Skeletal muscle satellite cell (primary cell): ENCODE measurements around the gene ZNF428. TPM values are rescaled to one million over a fixed set of nuclear protein-coding genes. Genes with fewer than 3 reads are reported as not detected.

Experiments
- H3K27me3 ChIP-seq: 2 replicates; pipeline ENCODE4 v1.7.0; 2013; ENCODE audit warnings: low read length; ENCODE audit not compliant: control insufficient read depth, insufficient read depth
- H3K36me3 ChIP-seq: 2 replicates; pipeline ENCODE4 v1.7.0; 2013; ENCODE audit warnings: mild to moderate bottlenecking, control low read depth, low read length; ENCODE audit not compliant: insufficient read depth
- H3K4me1 ChIP-seq: 2 replicates; pipeline ENCODE4 v1.7.0; 2013; ENCODE audit warnings: low read length; ENCODE audit not compliant: control insufficient read depth, insufficient read depth
- H3K4me2 ChIP-seq: 2 replicates; pipeline ENCODE4 v1.7.0; 2013; ENCODE audit warnings: mild to moderate bottlenecking, low read length
- H3K4me3 ChIP-seq: 2 replicates; pipeline ENCODE4 v1.7.0; 2013; ENCODE audit warnings: low read length
- H3K9ac ChIP-seq: 2 replicates; pipeline ENCODE4 v1.7.0; 2013; ENCODE audit warnings: mild to moderate bottlenecking, low read depth, low read length, moderate library complexity
- H3K9me3 ChIP-seq: replicated peaks from 2 replicates; pipeline ENCODE4 v1.7.0; 2013; ENCODE audit warnings: mild to moderate bottlenecking, control low read depth, low read length
- small RNA-seq: library from RNA; depleted of rRNA; stranded (forward); fragments of <200 nt; gene quantifications from one replicate; pipeline ENCODE3, GENCODE V24; 2012

ZNF428 gene

GRCh38 chr19:43570174-43570791, 49.1 kb downstream of the ZNF428 start:
- Histone ChIP-seq H3K9ac (no peak overlapping the region), H3K4me1 (peaks cover 5% of the 10 kb centered on the region), H3K4me3 (no peak overlapping the region), H3K9me3 (no peaks in the 10 kb centered on the region), H3K27me3 (no peaks in the 10 kb centered on the region), H3K36me3 (peaks cover 5% of the 10 kb centered on the region), H3K4me2 (no peak overlapping the region)

GRCh38 chr19:43569657-43570056, 49.8 kb downstream of the ZNF428 start:
- no peak overlapping the region for H3K9ac ChIP-seq
- peaks cover 5% of the 10 kb centered on the region for H3K36me3 ChIP-seq
- H3K4me3 ChIP-seq: no peak overlapping the region
- H3K9me3 ChIP-seq: no peaks in the 10 kb centered on the region
- H3K4me2 ChIP-seq: no peak overlapping the region
- H3K27me3 ChIP-seq: no peaks in the 10 kb centered on the region
- peaks cover 4% of the 10 kb centered on the region for H3K4me1 ChIP-seq

GRCh38 chr19:43564800-43565199, 54.6 kb downstream of the ZNF428 start:
- Histone ChIP-seq H3K9ac (no peak overlapping the region), H3K4me3 (no peak overlapping the region), H3K27me3 (no peaks in the 10 kb centered on the region), H3K4me1 (peaks cover 29% of the 10 kb centered on the region), H3K9me3 (no peaks in the 10 kb centered on the region), H3K4me2 (no peak overlapping the region), H3K36me3 (peaks cover 7% of the 10 kb centered on the region)

GRCh38 chr19:43563816-43564457, 55.5 kb downstream of the ZNF428 start:
- Histone ChIP-seq H3K4me3 (no peak overlapping the region), H3K9ac (no peak overlapping the region), H3K27me3 (no peaks in the 10 kb centered on the region), H3K9me3 (no peaks in the 10 kb centered on the region), H3K36me3 (peaks cover 7% of the 10 kb centered on the region), H3K4me1 (peaks cover 29% of the 10 kb centered on the region), H3K4me2 (no peak overlapping the region)

GRCh38 chr19:43562698-43563241, 56.7 kb downstream of the ZNF428 start:
- Histone ChIP-seq H3K9me3 (no peaks in the 10 kb centered on the region), H3K4me1 (peaks cover 29% of the 10 kb centered on the region), H3K4me2 (peak overlapping the region; percentile 51), H3K27me3 (no peaks in the 10 kb centered on the region), H3K36me3 (peaks cover 7% of the 10 kb centered on the region), H3K4me3 (peak overlapping the region; percentile 38), H3K9ac (peak overlapping the region; percentile 58)

- Histone ChIP-seq H3K4me1 (peaks cover 29% of the 10 kb centered on the region), H3K36me3 (peaks cover 7% of the 10 kb centered on the region), H3K4me3 (no peak overlapping the region), H3K27me3 (no peaks in the 10 kb centered on the region), H3K9me3 (no peaks in the 10 kb centered on the region), H3K9ac (no peak overlapping the region), H3K4me2 (no peak overlapping the region)
Observed at GRCh38 chr19:43562226-43562697, 57.2 kb downstream of the ZNF428 start.

GRCh38 chr19:43561139-43561970, 58.1 kb downstream of the ZNF428 start:
- Histone ChIP-seq H3K36me3 (peaks cover 7% of the 10 kb centered on the region), H3K4me3 (no peak overlapping the region), H3K4me1 (peaks cover 29% of the 10 kb centered on the region), H3K4me2 (no peak overlapping the region), H3K9ac (no peak overlapping the region), H3K27me3 (no peaks in the 10 kb centered on the region), H3K9me3 (no peaks in the 10 kb centered on the region)

GRCh38 chr19:43560687-43561086, 58.7 kb downstream of the ZNF428 start:
- Histone ChIP-seq H3K4me2 (no peak overlapping the region), H3K4me3 (no peak overlapping the region), H3K9ac (no peak overlapping the region), H3K4me1 (peaks cover 29% of the 10 kb centered on the region), H3K27me3 (no peaks in the 10 kb centered on the region), H3K36me3 (peaks cover 7% of the 10 kb centered on the region), H3K9me3 (no peaks in the 10 kb centered on the region)

Small RNA genes within 50 kb of the gene (small RNA-seq; reads per million reads assigned to genes)
- gene RN7SL368P: not detected
